Thoracic aorta (tissue), 2 donors: ENCODE data around the gene PROS1. TPM values are rescaled to one million over a fixed set of nuclear protein-coding genes. Genes with fewer than 3 reads are reported as not detected.

Source experiments
- ATAC-seq: fragments of 150-250 bp; one replicate; pipeline ENCODE4 v1.8.0; 2017; ENCODE audit warnings: low read depth; ENCODE audit not compliant: insufficient number of reproducible peaks, low FRiP score
- DNase-seq: peaks from one replicate; pipeline ENCODE4 v3.0.0-alpha.2; 2020; ENCODE audit warnings: low spot score
- H3K27ac ChIP-seq, 2 donors: fragments of 200-600 bp; sonication (generic); 1 replicate in 1 of 2; 2 replicates in 1 of 2; pipeline ENCODE4 v1.5.1; 2016; ENCODE audit warnings: mild to moderate bottlenecking in 2 of 2, moderate library complexity in 2 of 2
- H3K27me3 ChIP-seq: fragments of 200-600 bp; sonication (generic); replicated peaks from 2 replicates; pipeline ENCODE4 v1.6.0; 2016; ENCODE audit warnings: mild to moderate bottlenecking; ENCODE audit not compliant: insufficient read depth
- H3K36me3 ChIP-seq: fragments of 200-600 bp; sonication (generic); one replicate; pipeline ENCODE4 v1.5.1; 2016
- H3K4me1 ChIP-seq, 2 donors: fragments of 200-600 bp; sonication (generic); 1 replicate in 1 of 2; 2 replicates in 1 of 2; pipeline versions ENCODE4 v1.5.1 to v1.6.0; 2016; ENCODE audit warnings: low read depth in 2 of 2, mild to moderate bottlenecking in 1 of 2; ENCODE audit not compliant: control insufficient read depth in 1 of 2
- H3K4me3 ChIP-seq: fragments of 200-600 bp; sonication (generic); 2 replicates; pipeline ENCODE4 v1.5.1; 2016; ENCODE audit warnings: mild to moderate bottlenecking
- H3K9me3 ChIP-seq: fragments of 200-600 bp; sonication (generic); 2 replicates; pipeline ENCODE4 v1.5.1; 2016
- CTCF ChIP-seq: fragments of 200-600 bp; sonication (generic); IDR thresholded peaks from one replicate; pipeline ENCODE4 v1.5.1; 2019; ENCODE audit warnings: antibody characterized with exemption
- total RNA-seq, 2 donors: library from RNA; depleted of rRNA; stranded (reverse); fragments of >200 nt; gene quantifications; one replicate each; pipeline versions ENCODE4 v1.1.0 to v1.2.3, GENCODE V29; 2016

PROS1 gene
- total RNA-seq = 100 to 1,000 TPM; 122 to 180 TPM

DNA sequence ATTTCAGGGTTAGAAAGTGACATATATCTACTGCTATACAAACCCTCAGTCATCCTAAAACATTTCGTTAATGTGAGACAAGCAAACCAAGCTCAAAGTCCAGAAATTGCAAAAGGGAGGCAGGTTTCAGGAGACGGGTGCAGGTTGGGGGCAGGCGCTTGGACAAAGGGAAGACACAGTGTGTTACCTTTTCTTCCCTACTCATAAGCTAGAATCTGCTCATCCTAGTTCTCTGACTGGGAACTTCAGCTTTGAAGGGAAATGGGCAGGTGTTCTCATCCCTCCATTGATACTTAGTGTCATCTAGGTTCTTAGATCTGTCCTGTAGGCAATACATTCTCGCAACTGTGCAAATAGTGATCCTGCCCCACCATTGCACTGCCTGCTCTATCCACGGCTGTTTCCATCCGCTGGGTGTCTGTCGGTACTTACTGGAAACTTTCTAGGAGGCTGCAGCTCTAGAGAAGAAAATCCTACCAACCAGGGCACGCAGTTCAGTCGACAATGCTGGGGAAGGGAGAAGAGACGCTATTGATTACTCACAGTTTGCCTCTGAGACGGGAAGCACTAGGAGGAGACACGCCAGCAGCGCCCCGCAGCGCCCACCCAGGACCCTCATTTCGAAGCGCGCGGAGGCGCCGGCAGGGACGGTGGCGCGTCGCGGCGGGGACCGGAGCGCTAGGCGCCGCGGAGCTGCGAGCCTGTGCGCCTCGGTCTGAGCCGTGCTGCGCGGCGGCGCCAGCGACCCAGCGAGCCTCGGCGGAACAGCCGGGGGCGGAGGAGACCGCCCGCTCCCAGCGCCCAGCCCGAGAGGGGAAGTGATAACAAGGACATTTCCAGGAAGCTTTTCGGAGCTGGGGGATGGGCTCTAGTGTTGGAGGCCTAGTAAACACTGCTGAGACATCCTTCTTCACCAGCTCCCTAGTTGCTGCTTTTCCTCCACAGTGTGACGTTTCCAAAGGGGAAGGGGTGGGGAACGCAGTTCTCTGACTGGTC is at the start of gene PROS1:
Gene PROS1, minus strand, starts transcription at position 766 of the 996 bp plus-strand sequence. Its CDS starts 147 bp downstream, at position 619.
- TF ChIP-seq CTCF = no peak
- H3K36me3 ChIP-seq = no peaks in the 10 kb centered on the region
- H3K27ac ChIP-seq = peak within 1 kb of the TSS; percentile 88 to 89
- peak; percentile 78 for DNase-seq
- no peaks in the 10 kb centered on the region for H3K27me3 ChIP-seq
- H3K4me1 ChIP-seq = peaks cover 16 to 34% of the 10 kb centered on the region in 2 donors
- peak; percentile 81 for ATAC-seq
- H3K4me3 ChIP-seq = peak within 1 kb of the TSS; percentile 73
- no peaks in the 10 kb centered on the region for H3K9me3 ChIP-seq

- DNase-seq (no peak), ATAC-seq (no peak)
These were observed 46.6 kb upstream of the PROS1 start for GRCh38 chr3:94020293-94020692.

GRCh38 chr3:94019659-94020058 is 46.0 kb upstream of the PROS1 start:
- DNase-seq = no peak

More at GRCh38 chr3:94020293-94020692, 46.6 kb upstream of the PROS1 start:
- Histone ChIP-seq H3K36me3 (no peaks in the 10 kb centered on the region), H3K27ac (no peak overlapping the region), H3K4me1 (peaks cover 2 to 9% of the 10 kb centered on the region in 2 donors), H3K27me3 (no peaks in the 10 kb centered on the region), H3K4me3 (no peak overlapping the region), H3K9me3 (no peaks in the 10 kb centered on the region)
- no peak for TF ChIP-seq CTCF

DNA sequence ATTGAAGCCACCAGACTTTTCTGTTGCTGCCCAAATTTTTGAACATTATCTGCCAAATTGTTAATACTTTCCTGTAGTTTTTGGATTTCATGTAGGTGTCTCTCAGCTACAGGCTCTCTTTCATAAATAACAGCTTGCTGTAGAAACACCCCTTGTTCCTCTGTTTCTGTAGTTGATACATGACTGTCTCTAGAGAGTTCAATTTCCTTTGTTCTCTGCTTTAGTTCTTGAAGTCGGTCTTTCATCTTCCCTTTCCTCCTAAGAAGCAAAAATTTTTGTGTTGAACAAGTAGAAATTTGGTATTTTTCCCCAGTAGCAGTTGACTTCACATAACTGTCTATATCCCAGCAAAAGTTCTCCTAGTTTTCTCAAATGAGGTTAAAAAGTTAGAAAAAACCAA is 41.3 kb upstream of the PROS1 start:
- Histone ChIP-seq H3K4me3 (no peak overlapping the region), H3K27me3 (no peaks in the 10 kb centered on the region), H3K4me1 (no peaks in the 10 kb centered on the region), H3K36me3 (no peaks in the 10 kb centered on the region), H3K27ac (no peak overlapping the region), H3K9me3 (no peaks in the 10 kb centered on the region)
- no peak for ATAC-seq
- no peak for DNase-seq
- no peak for TF ChIP-seq CTCF

More at GRCh38 chr3:94019659-94020058, 46.0 kb upstream of the PROS1 start:
- TF ChIP-seq CTCF = no peak
- no peaks in the 10 kb centered on the region for H3K27me3 ChIP-seq
- no peaks in the 10 kb centered on the region for H3K9me3 ChIP-seq
- no peak overlapping the region for H3K27ac ChIP-seq
- H3K4me3 ChIP-seq = no peak overlapping the region
- H3K4me1 ChIP-seq = peaks cover 1 to 6% of the 10 kb centered on the region in 2 donors
- no peaks in the 10 kb centered on the region for H3K36me3 ChIP-seq
- no peak for ATAC-seq

- Histone ChIP-seq H3K36me3 (no peaks in the 10 kb centered on the region), H3K4me1 (no peaks in the 10 kb centered on the region), H3K27ac (no peak overlapping the region), H3K27me3 (no peaks in the 10 kb centered on the region), H3K9me3 (no peaks in the 10 kb centered on the region), H3K4me3 (no peak overlapping the region)
- ATAC-seq = no peak
- no peak for DNase-seq
- no peak for TF ChIP-seq CTCF
These were observed 38.5 kb upstream of the PROS1 start for GRCh38 chr3:94012185-94012584.
